ENCODE data around the gene BMPER.

BMPER gene

GRCh38 chr7:34036051-34036920, 130.9 kb downstream of the BMPER start (continued):
- no peak for TF ChIP-seq ZNF596 (tag by site-specific recombination; IDR thresholded peaks at IDR 0.05)
- TF ChIP-seq SALL2 (tag by site-specific recombination; IDR thresholded peaks at IDR 0.05; ENCODE audit: borderline replicate concordance) = no peak
- TF ChIP-seq ZNF521 (tag by site-specific recombination; IDR thresholded peaks at IDR 0.05) = no peak
- peak; percentile 50 for TF ChIP-seq ZNF335 (tag by site-specific recombination; conservative IDR thresholded peaks at IDR 0.05)
- TF ChIP-seq KLF10 (tag by site-specific recombination; IDR thresholded peaks at IDR 0.05) = no peak
- TF ChIP-seq ZNF121 (tag by site-specific recombination; IDR thresholded peaks at IDR 0.05) = no peak
- TF ChIP-seq ZNF16 (tag by site-specific recombination; IDR thresholded peaks at IDR 0.05; ENCODE audit: low read depth) = no peak
- no peak for TF ChIP-seq MEIS1 (CRISPR knock-in tag; IDR thresholded peaks at IDR 0.05; ENCODE audit: borderline replicate concordance)
- no peak for TF ChIP-seq ZNF133 (tag by site-specific recombination; IDR thresholded peaks at IDR 0.05)
- no peak for TF ChIP-seq ZNF830 (tag by site-specific recombination; IDR thresholded peaks at IDR 0.05; ENCODE audit: low read depth)
- TF ChIP-seq ZNF623 (tag by site-specific recombination; IDR thresholded peaks at IDR 0.05) = no peak
- no peak for TF ChIP-seq KLF9 (tag by site-specific recombination; IDR thresholded peaks at IDR 0.05; ENCODE audit: low read depth)
- no peak for TF ChIP-seq ZNF362 (tag by site-specific recombination; IDR thresholded peaks at IDR 0.05)
- TF ChIP-seq HOXA7 (CRISPR knock-in tag; IDR thresholded peaks at IDR 0.05; ENCODE audit: borderline replicate concordance) = no peak
- no peak for TF ChIP-seq ZNF558 (tag by site-specific recombination; IDR thresholded peaks at IDR 0.05)
- no peak for TF ChIP-seq ZNF174 (tag by site-specific recombination; IDR thresholded peaks at IDR 0.05)
- TF ChIP-seq AEBP2 (tag by site-specific recombination; IDR thresholded peaks at IDR 0.05; ENCODE audit: borderline replicate concordance) = no peak
- TF ChIP-seq ZBTB17 (tag by site-specific recombination; IDR thresholded peaks at IDR 0.05) = no peak
- TF ChIP-seq ZNF48 (tag by site-specific recombination; IDR thresholded peaks at IDR 0.05) = no peak
- TF ChIP-seq ZNF18 (tag by site-specific recombination; IDR thresholded peaks at IDR 0.05) = no peak
- no peak for TF ChIP-seq ZNF223 (tag by site-specific recombination; IDR thresholded peaks at IDR 0.05)
- no peak for TF ChIP-seq ZNF132 (tag by site-specific recombination; IDR thresholded peaks at IDR 0.05; ENCODE audit: borderline replicate concordance)
- no peak for TF ChIP-seq ZFP41 (tag by site-specific recombination; IDR thresholded peaks at IDR 0.05; ENCODE audit: borderline replicate concordance)
- no peak for TF ChIP-seq ZNF544 (tag by site-specific recombination; IDR thresholded peaks at IDR 0.05)
- peak; percentile 96 for TF ChIP-seq TCF7L2 (IDR thresholded peaks at IDR 0.05; ENCODE audit: borderline replicate concordance, low read depth, low read length)
- TF ChIP-seq HOXD13 (CRISPR knock-in tag; IDR thresholded peaks at IDR 0.05; ENCODE audit: borderline replicate concordance) = no peak
- no peak for TF ChIP-seq ZNF214 (tag by site-specific recombination; IDR thresholded peaks at IDR 0.05; ENCODE audit: borderline replicate concordance)
- TF ChIP-seq ZNF114 (tag by site-specific recombination; IDR thresholded peaks at IDR 0.05) = no peak
